Measurements from ENCODE around the gene MTHFD1. TPM values are rescaled to one million over a fixed set of nuclear protein-coding genes. Genes with fewer than 3 reads are reported as not detected.
"Not testable (repeated sequence)": the region's sequence is repeated elsewhere in the genome, so short reads cannot be mapped to it uniquely, and the experiment has no call there.

Gene MTHFD1
- total RNA-seq: 41.2 TPM

DNA sequence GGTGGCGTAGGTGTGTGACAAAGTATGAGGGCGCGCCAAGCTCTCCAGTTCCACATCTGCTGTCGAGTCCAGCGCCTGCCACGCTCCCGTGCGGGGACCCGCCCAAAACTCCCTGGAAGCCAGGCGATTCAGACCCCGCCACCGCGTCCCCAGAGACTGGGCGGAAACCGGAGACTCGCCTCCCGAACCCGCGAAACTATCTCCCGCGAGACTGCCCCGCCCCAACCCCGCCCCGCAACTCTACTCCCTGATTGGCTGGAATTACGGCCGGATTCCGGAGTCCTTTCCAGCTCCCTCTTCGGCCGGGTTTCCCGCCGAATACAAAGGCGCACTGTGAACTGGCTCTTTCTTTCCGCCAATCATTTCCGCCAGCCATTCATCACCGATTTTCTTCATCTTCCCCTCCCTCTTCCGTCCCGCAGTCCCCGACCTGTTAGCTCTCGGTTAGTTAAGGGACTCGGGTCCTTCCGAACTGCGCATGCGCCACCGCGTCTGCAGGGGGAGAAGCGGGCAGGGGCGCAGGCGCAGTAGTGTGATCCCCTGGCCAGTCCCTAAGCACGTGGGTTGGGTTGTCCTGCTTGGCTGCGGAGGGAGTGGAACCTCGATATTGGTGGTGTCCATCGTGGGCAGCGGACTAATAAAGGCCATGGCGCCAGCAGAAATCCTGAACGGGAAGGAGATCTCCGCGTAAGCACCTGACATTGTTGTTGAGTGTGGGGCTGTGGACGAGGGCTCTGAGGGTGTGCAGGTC lies at the start of gene MTHFD1:
TSS of gene MTHFD1 (plus strand) at position 572 of the 751 bp plus-strand sequence. CDS start at position 647, 75 bp downstream.
- peak; percentile 99 for DNase-seq

DNA sequence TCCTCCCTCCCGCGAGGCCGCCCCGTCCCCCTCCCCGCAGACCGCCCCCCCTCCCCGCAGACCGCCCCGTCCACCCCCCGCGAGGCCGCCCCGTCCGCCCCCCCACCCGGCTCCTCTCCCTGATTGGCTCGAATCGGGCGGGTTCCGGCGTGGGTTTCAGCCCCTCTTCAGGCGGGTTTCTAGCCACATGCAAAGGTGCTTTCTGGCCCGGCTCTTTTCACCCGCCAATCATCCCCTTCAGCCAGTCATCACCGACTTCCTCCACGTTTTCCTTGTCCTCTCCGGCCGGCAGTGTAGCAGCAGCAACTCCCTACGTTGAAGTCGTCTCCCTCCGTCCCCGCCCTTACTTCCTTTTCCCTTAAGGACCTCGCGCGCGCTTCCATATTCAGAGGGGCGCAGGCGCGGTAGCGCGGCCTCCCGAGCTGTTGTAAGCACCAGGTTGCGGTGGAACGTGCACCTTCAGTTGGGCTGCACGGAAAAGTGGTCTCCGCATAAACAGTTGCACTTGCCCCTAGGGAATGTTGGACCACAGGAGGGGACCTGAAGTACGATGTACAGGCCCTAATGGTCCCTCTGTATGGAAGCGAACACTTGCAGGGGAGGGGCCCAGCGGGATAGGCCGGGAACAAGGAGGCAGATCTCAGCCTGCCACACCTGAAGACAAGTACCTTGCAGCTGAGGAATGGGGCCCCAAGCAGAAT lies 49.4 kb upstream of the MTHFD1 start:
- DNase-seq: peak; percentile 99

DNA sequence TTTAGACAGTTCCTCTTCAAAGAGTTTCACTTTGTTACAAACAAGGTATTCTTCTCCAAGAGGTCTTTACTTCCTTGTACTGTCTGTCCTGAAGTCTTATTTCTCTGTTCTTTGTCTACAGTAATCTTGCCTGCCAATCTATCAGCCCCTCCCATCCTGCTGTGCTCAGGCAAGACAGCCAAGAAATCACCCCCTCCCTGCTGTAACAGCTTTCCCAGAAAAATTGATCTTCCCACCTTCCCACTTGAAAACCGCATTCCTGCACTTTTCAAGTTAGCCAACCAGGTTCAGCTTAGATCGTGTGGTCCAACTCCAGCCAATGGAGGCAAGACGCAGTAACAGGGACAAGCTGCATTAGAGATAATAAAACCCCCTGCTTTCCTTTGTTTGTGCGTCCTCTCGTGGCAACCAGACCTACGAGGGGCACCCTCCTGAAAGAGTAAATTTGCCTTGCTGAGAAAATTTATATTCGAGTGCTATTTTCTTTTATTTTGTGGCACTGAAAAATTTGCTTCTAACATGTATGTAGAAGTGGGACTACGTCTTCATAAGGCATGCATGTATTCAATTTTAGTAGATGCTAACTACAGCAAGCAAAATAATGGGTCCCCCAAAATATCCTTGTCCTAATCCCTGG lies 47.5 kb upstream of the MTHFD1 start:
- no peak for DNase-seq

DNA sequence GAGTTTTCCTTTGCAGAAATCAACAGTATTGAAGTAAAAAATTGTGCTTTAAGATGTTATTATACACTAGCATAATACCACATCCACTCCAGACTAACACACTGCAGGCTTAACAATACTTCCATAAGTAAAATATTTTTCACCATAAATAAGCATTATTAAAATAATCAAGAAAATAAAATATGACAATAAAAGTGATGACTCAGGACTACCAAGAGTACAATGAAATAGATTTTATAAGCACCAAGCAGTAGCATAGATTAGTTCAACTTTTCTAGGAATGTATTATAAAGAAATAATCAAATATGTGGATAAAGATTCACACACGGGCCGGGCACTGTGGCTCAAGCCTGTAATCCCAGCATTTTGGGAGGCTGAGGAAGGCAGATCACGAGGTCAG lies 40.4 kb upstream of the MTHFD1 start:
- no peak for DNase-seq

DNA sequence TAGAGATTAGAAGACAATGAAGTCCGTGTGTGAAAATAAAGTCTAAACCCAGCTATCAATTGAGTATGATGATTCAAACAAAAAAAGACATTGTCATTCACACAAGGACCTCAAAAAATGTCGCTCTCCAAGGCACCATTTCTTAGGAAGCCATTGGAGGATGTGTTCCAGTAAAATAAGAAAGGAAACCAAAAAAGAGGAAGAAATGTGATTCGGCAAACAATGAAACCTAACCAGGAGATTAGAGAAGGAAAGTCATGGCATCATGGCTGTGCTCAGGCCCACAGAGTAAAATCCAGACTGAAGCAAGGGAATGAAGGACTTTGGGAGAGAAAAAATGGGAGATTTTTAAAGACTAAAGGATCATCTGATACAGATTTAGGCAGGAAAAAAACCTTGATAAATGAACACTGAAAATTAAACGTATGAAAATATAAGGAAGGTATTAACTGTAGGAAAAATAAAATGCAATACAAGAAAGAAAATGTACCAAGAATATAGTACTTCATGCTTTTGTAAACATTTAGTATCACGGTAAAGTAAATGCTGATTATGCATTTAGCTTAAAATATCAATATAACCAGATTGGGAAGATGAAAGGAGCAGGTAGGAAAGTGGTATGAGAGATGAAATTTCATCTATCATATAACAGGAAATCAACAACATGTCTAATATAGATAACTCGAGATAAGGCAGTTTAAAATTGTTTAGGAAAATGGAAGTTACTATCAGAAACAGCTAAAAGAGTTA lies 38.2 kb upstream of the MTHFD1 start:
- no peak for DNase-seq

DNA sequence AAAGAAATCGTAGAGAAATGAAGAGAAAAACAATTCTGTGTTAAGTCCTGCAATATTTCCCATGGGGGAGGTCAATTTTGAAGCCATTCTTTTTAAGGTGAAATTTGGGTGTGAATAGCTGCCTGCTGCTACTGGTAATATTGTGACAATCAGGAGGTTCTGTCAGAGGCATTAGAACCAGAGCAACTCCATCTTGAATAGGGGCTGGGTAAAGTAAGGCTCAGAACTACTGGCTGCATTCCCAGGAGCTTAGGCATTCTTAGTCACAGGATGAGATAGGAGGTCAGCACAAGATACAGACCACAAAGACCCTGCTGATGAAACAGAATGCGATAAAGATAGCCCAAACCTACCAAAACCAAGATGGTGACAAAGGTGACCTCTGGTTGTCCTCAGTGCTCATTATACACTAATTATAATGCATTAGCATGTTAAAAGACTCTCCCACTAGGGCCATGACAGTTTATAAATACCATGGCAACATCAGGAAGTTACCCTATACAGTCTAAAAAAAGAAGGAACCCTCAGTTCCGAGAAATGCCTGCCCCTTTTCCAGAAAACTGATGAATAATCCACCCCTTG lies 24.8 kb upstream of the MTHFD1 start:
- DNase-seq: no peak

DNA sequence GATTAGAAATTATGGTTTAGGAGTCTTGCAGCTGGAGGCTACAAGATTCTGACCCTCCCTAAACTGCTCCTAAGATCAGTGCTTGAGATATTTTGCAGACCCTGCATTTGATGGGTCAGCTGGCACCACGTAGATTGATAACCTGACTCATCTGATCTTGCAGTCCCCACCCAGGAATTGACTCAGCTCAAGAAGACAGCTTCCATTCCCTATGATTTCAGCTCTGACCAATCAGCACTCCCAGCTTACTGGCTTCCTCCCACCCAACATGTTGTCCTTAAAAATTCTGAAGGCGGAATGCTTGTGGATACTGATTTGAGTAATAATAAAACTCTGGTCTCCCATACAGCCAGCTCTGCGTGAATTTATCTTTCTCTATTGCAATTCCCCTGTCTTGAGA lies 23.2 kb upstream of the MTHFD1 start:
- DNase-seq: no peak

DNA sequence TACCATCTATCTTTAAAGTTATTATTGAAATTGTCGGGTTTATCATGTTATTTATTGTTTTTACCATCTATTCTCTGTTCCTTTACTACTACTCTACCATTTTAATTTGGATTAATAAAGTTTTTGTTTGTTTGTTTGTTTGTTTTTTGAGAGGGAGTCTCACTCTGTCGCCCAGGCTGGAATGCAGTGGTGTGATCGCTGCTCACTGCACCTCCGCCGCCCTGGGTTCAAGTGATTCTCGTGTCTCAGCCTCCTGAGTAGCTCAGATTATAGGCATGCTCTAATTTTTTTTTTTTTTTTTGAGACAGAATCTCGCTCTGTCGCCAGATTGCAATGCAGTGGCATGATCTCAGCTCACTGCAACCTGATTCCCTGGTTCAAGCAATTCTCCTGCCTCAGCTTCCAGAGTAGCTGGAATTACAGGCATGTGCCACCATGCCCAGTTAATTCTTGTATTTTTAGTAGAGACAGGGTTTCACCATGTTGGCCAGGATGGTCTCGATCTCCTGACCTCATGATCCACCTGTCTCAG lies 22.7 kb upstream of the MTHFD1 start:
- not testable (repeated sequence) for DNase-seq

DNA sequence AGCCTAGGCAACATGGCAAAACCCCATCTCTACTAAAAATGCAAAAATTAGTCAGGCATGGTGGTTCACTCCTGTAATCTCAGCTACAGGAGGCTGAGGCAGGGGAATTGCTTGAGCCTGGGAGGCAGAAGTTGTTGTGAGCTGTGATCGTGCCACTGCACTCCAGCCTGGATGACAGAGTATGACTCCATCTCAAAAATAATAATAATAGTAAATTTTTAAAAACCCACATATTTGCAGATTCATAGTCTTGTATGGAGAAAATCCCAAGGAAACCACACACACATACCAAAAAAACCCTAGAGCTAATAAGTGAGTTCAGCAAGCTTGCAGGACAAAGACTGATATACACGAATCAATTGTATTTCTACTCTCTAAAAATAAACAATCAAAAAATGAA lies 19.0 kb upstream of the MTHFD1 start:
- DNase-seq: no peak

DNA sequence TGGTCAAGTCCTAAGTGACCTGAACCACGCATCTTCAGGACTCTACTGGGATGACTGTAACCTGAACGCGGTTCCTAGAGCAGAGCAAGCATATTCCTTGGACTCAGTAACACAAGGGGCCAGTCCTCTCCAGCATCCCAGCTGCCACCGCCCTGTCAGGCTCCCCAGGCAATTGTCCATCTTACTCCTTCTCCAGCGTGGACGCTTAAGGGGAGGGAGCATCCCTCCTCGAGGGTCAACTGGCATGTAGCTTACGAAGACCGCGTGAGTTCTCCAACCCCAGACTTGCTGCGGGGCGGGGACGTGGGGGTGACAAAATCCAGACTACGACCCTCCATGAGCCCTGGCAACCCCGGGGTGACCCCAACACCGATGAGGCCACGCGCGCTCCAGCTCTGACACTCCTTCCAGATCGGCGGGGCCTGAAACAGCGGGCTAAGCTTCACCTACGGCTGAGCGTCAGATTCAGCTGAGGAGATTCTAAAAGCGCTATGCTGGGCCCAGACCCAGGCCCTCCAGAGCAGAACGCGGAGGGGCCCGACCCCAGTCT lies 846 bp upstream of the MTHFD1 start:
- peak; percentile 8 for DNase-seq

DNA sequence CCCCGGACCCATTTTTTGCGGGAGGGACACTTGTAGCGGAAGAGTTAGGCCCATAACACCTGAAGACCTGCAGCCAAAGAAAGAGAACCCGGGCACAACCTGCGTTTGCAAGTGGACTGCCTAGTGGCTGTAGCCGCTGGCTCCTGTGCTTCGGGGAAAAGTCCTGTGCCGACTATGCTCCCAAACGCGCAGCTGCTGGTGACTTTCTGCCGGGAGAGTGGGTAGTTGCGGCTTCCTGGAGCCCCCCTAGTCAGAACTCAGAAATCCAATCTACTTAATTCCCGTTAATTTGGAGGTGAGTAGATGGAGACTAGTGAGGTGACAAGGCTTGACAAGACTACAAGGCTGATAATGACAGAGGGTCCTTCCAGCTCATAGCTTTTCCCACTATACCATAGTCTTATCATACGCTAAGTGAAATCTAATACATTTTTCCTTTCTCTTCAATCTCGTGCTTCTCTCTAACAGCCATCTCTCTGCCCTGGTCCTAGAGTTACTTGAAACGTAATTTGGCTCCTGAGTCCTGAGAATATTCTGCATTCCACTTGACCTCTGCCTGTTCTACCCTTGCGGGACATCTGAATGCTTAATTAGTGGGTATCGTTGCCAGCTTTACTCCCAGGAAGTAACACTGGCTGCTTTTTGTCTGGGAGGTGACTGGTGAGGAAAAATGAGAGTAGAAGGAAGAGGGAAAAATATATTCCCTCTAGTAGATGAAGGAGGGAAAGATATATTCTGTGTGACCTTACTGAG lies 556 bp downstream of the MTHFD1 start:
- DNase-seq: peak; percentile 30

DNA sequence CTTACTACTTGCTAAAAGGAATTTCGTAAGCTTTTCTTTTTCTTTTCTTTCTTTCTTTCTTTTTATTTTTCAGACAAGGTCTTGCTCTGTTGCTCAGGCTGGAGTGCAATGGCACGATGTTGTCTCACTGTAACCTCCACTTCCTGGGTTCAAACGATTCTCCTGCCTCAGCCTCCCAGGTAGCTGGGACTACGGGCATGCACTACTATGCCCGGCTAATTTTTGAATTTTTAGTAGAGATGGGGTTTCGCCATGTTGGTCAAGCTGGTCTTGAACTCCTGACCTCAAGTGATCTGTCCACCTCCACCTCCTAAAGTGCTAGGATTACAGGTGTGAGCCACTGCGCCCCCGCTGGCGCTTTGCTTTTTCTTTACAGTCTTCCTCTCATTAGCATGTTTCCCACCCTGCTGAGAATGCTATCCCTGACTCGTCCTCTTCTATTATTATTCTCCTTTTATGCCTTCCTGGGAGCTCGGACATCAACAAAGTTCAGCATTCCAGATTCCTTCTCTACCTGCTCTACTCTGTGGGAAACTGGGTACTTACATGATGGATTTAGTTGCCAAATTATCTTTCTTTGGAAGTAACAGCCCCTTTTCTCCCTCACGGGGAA lies 3.1 kb downstream of the MTHFD1 start:
- no peak for DNase-seq

DNA sequence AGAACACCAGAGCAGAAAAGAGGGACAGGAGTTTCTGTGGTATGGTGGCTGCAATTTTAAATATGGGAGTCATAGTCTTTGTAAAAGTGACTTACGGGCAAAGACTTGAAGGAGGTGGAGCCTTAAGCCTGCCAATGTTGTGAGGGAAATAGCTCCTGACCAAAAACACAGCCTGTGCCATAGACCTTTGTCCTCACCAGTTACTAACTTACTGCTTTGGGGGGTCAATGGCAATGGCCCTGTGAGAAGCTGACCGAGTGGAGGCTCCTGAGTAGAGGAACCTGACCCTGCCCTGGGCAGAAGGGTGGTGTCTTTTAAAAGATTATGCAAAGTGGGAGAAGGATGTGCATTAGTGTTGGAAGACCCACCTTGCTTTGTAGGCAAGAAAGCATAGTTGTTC lies 3.8 kb downstream of the MTHFD1 start:
- DNase-seq: no peak

DNA sequence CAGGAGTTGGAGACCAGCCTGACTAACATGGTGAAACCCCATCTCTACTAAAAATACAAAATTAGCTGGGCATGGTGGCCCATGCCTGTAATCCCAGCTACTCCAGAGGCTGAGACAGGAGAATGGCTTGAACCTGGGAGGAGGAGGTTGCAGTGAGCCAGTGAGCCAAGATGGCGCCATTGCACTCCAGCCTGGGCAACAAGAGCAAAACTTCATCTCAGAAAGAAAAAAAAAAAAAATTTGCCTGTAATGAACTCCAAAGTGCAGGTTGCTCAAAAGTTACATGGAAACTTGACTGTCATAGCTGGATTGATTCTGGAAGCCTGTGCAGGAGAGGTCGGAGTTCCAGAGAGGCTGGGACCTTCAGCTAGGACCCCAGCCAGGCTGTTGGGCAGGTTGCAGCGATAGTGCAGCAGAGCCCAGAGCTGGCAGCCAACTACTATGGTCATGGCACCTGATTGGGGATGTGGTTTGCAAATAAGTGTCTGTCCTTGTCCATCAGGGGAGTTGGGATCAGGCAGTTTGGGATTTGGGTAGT lies 5.1 kb downstream of the MTHFD1 start:
- not testable (repeated sequence) for DNase-seq

DNA sequence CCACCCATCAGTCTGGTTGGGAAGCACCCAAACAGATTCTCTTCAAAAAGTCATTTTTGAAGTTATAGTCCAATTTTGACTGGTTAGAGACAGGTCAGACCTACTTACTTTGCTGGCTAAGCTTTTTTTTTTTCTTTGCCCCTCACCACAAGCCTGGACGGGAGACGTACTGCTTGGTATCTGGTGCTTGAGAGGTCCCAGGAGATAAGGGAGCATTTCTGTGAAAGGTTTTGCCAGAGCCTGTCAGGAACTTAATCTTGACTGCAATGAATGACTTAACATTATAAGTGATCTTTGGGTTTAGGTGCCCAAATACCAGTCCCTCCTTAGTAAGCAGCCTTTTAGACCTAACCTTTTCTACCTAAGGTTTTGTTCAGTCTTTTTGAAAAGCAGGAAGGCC lies 6.3 kb downstream of the MTHFD1 start:
- no peak for DNase-seq

DNA sequence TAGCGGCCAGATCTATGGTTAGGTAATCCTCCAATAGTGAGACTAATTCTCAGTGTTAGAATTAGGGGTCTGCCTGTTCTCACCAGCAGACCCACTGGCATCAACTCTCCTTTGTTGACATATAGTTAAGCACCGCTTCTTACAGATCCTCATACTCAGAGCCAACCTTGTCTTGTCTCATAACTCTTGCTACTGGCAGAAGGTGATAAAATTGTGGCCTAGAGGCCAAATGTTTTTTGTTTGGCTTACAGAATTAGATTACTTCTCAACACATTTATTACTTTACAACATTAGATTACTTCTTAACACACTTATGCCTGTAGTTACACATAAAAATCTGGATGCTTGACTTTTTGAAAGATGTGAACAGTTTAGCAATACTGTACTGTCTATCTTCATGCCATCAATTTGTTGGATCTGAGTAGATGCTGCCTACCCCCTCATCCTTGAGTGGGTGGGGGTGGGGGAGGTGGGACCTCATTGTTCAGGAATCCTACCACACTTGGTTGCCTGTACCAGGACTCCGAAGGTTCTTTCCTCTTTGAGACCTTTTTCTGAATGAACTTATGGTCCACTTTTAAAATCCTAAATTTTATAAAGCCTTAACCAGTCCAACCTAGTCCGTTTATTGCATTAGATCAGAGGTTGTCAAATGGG lies 7.0 kb downstream of the MTHFD1 start:
- no peak for DNase-seq

DNA sequence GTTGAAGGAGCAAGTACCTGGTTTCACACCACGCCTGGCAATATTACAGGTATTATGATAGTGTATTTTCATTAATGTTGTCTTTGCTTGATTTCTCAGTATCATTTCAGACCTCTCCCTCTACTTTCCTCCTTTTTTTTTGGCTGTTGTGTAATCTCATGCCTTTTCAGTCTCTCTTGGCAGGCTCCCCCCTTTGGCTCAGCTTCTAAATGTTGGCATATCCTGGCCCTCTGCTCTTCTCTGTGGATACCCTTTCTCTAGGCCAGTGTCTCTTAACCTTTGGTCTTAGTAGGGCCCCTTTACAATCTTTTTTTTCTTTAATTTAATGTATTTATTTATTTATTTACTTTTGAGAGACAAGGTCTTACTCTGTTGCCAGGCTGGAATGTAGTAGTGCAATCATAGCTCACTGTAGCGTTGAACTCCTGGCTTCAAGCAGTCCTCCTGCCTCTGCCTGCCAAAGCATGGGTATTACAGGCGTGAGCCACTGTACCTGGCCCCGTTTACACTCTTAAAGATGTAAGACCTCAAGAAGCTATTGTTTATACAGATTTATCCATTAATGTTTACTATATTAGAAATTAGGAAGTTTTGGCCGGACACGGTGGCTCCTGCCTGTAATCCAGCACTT lies 12.8 kb downstream of the MTHFD1 start:
- DNase-seq: no peak

DNA sequence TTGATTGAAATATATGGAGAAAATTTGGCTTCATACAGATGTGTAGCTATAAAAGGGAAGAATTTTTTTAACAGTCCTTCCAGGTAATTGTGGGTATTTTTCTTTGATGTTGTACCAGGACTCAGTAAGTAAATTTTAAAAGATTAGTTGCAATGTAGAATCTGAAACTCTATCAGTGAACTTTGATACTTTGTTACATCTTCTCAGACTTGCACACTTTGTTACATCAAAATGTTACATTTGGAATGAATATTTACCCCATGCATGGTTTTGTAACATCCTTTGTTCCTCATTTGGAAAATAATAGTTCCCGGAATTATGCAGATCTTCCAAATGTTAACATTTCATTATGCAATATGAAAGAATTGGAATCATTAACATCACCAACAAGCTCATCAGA lies 13.8 kb downstream of the MTHFD1 start:
- DNase-seq: no peak

DNA sequence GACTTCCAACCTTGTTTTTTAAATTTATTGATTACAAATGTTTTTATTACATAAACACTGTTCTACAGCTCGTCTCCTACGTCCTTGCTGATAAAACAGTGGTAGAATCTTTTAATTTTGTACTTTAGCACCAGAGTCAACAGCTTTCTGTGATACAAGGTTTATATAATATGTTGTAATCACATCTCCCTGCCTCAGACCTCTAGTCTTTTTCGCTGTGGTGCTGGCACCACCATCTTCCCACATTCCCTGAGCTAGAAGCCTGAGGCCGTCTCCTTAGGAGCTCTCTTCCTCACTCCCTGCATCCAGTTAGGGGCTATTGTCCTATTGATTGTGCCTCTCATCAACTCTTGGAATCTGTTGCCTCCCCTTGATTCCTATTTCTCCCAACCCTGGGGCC lies 17.1 kb downstream of the MTHFD1 start:
- DNase-seq: no peak
